HEK293 (cell line): ENCODE measurements around the gene ASAP2.

Source experiments
- CTCF ChIP-seq: fragments of 450-650 bp; formaldehyde crosslinking; IDR thresholded peaks from 2 replicates; pipeline ENCODE4 v1.5.1; 2016; ENCODE audit warnings: missing biosample characterization, missing genetic modification characterization
- MYNN ChIP-seq: fragments of 450-650 bp; formaldehyde crosslinking; IDR thresholded peaks from 2 replicates; pipeline ENCODE4 v1.5.1; 2016; ENCODE audit warnings: missing biosample characterization, missing genetic modification characterization, borderline replicate concordance
- MZF1 ChIP-seq: fragments of 450-650 bp; formaldehyde crosslinking; IDR thresholded peaks from 2 replicates; pipeline ENCODE4 v1.5.1; 2017; ENCODE audit warnings: missing biosample characterization, missing genetic modification characterization, borderline replicate concordance
- RBAK ChIP-seq: fragments of 450-650 bp; formaldehyde crosslinking; IDR thresholded peaks from 2 replicates; pipeline ENCODE4 v1.5.1; 2016; ENCODE audit warnings: missing biosample characterization, missing genetic modification characterization
- REST ChIP-seq: fragments of 450-650 bp; formaldehyde crosslinking; IDR thresholded peaks from 2 replicates; pipeline ENCODE4 v1.5.1; 2016; ENCODE audit warnings: missing biosample characterization, missing genetic modification characterization
- ZIC2 ChIP-seq: fragments of 450-650 bp; formaldehyde crosslinking; IDR thresholded peaks from 2 replicates; pipeline ENCODE4 v1.5.1; 2016; ENCODE audit warnings: missing biosample characterization, missing genetic modification characterization
- ZNF133 ChIP-seq: fragments of 450-650 bp; formaldehyde crosslinking; IDR thresholded peaks from 2 replicates; pipeline ENCODE4 v1.5.1; 2016; ENCODE audit warnings: missing biosample characterization, missing genetic modification characterization
- ZNF311 ChIP-seq: fragments of 450-650 bp; formaldehyde crosslinking; IDR thresholded peaks from 2 replicates; pipeline ENCODE4 v1.5.1; 2017; ENCODE audit warnings: missing biosample characterization, missing genetic modification characterization, borderline replicate concordance
- ZNF514 ChIP-seq: fragments of 450-650 bp; formaldehyde crosslinking; IDR thresholded peaks from 2 replicates; pipeline ENCODE4 v1.5.1; 2016; ENCODE audit warnings: missing biosample characterization, missing genetic modification characterization
- ZNF549 ChIP-seq: fragments of 450-650 bp; IDR thresholded peaks from 2 replicates; pipeline ENCODE4 v1.5.1; 2018; ENCODE audit warnings: missing biosample characterization, missing genetic modification characterization, mild to moderate bottlenecking, inconsistent platforms, moderate library complexity
- ZNF670 ChIP-seq: fragments of 450-650 bp; formaldehyde crosslinking; IDR thresholded peaks from 2 replicates; pipeline ENCODE4 v1.5.1; 2016; ENCODE audit warnings: missing biosample characterization, missing genetic modification characterization, low read depth
- ZNF776 ChIP-seq: fragments of 450-650 bp; formaldehyde crosslinking; IDR thresholded peaks from 2 replicates; pipeline ENCODE4 v1.5.0; 2017; ENCODE audit warnings: missing biosample characterization, missing genetic modification characterization, borderline replicate concordance
- TF ChIP-seq, protein P1 (sequence below): fragments of 450-650 bp; formaldehyde crosslinking; IDR thresholded peaks from 2 replicates; pipeline ENCODE4 v1.5.1; 2016; ENCODE audit warnings: missing biosample characterization, missing genetic modification characterization

DNA sequence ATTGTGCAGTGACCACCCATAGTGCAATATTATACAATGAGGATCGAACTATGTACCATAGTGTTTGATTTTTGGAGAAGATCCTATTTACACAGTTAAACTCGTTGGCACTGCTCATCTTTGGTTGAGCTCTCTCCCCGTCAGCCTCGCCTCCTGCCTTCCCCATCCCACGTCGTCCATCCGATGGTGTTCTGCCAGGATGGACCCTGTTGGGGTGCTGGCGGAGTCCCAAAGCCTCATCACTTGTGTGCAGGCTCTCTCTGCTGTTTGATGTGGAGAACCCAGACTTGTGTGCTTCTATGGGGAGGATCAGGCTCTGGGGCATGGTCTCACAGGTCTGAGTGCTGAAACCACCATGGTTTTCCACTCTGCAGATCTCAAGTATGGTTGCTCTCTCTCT, 131.3 kb downstream of the ASAP2 start:
- no peak for TF ChIP-seq ZNF514 (tag by site-specific recombination)
- TF ChIP-seq, protein P1, sequence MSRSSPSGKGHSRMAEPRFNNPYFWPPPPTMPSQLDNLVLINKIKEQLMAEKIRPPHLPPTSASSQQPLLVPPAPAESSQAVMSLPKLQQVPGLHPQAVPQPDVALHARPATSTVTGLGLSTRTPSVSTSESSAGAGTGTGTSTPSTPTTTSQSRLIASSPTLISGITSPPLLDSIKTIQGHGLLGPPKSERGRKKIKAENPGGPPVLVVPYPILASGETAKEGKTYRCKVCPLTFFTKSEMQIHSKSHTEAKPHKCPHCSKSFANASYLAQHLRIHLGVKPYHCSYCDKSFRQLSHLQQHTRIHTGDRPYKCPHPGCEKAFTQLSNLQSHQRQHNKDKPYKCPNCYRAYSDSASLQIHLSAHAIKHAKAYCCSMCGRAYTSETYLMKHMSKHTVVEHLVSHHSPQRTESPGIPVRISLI (tag by site-specific recombination): no peak
- no peak for TF ChIP-seq MZF1
- no peak for TF ChIP-seq CTCF (tag by site-specific recombination)
- no peak for TF ChIP-seq ZNF549 (tag by site-specific recombination)
- TF ChIP-seq REST (tag by site-specific recombination): no peak
- TF ChIP-seq RBAK (tag by site-specific recombination): no peak
- no peak for TF ChIP-seq ZNF133 (tag by site-specific recombination)
- no peak for TF ChIP-seq MYNN (tag by site-specific recombination)
- TF ChIP-seq ZIC2 (tag by site-specific recombination): no peak
- no peak for TF ChIP-seq ZNF311 (tag by site-specific recombination)
- no peak for TF ChIP-seq ZNF776 (tag by site-specific recombination)
- no peak for TF ChIP-seq ZNF670
